ENCODE results near the gene CSTF2T.

The CSTF2T gene

DNA sequence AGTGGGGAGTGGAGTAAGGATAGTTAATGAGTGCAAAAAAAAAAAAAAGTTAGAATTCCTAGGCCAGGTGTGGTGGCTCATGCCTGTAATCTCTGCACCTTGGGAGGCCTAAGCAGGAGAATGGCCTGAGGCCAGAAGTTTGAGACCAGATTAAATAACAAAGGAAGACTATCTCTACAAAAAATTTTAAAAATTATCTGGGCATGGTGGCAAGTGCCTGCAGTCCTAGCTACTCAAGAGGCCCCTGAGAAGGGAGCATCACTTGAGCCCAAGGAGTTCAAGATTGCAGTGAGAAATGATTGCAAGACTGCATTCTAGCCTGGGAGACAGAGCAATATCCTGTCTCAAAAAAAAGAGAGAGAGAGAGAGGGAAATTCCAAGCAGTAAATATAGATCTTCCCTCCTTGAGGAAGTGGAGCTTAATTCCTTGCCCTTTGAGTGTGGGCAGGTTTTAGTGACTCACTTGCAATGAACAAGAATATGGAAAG lies 19.5 kb upstream of the CSTF2T start:
- no peak for TF ChIP-seq EZH2phosphoT487 (IDR thresholded peaks at IDR 0.05; ENCODE audit: borderline replicate concordance, low read length)
- TF ChIP-seq, protein P1, sequence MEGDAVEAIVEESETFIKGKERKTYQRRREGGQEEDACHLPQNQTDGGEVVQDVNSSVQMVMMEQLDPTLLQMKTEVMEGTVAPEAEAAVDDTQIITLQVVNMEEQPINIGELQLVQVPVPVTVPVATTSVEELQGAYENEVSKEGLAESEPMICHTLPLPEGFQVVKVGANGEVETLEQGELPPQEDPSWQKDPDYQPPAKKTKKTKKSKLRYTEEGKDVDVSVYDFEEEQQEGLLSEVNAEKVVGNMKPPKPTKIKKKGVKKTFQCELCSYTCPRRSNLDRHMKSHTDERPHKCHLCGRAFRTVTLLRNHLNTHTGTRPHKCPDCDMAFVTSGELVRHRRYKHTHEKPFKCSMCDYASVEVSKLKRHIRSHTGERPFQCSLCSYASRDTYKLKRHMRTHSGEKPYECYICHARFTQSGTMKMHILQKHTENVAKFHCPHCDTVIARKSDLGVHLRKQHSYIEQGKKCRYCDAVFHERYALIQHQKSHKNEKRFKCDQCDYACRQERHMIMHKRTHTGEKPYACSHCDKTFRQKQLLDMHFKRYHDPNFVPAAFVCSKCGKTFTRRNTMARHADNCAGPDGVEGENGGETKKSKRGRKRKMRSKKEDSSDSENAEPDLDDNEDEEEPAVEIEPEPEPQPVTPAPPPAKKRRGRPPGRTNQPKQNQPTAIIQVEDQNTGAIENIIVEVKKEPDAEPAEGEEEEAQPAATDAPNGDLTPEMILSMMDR (IDR thresholded peaks at IDR 0.05; ENCODE audit: low read depth, low read length, poor library complexity, severe bottlenecking): no peak
- Histone ChIP-seq H3K27ac (ENCODE audit: low read depth, low read length) (no peak overlapping the region), H3K79me2 (ENCODE audit: control insufficient read depth, low read length) (no peaks in the 10 kb centered on the region), H3K36me3 (ENCODE audit: control insufficient read depth, low read length) (no peaks in the 10 kb centered on the region), H3K27me3 (ENCODE audit: control insufficient read depth, low read length) (no peaks in the 10 kb centered on the region), H3F3A (ENCODE audit: control insufficient read depth, insufficient read depth) (no peaks in the 10 kb centered on the region), H3K9me3 (ENCODE audit: control insufficient read depth, insufficient read depth, low read length) (no peaks in the 10 kb centered on the region), H3K9me2 (replicated peaks; ENCODE audit: control insufficient read depth, low read length) (no peaks in the 10 kb centered on the region), H3K4me3 (ENCODE audit: low read length) (no peak overlapping the region), H3K4me2 (ENCODE audit: low read length) (no peak overlapping the region), H3K4me1 (ENCODE audit: control insufficient read depth, low read length) (no peaks in the 10 kb centered on the region), H4K20me1 (ENCODE audit: control insufficient read depth, insufficient read depth, low read depth, low read length) (no peaks in the 10 kb centered on the region)

DNA sequence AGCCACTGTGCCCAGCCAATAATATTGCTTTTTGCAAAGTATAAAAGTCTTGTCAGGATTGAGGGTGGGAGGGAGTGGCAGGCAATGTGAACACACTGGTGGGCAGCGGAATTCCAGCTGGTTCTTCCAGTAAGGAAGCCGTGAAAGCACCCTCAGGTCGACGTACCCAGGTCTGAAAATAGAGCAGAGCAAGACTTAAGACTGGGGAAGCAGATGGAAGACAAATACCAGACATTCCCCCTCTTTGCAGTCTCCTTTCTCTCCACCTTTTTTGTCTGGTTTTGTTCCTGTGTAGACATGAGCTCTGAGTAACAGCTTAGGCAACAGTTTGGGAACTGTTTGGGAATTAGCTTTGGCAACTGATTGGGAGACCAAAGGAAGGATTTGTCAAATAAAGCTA lies 17.6 kb upstream of the CSTF2T start:
- no peaks in the 10 kb centered on the region for H3K79me2 ChIP-seq (ENCODE audit: control insufficient read depth, low read length)
- no peaks in the 10 kb centered on the region for H3K27me3 ChIP-seq (ENCODE audit: control insufficient read depth, low read length)
- no peaks in the 10 kb centered on the region for H3K4me1 ChIP-seq (ENCODE audit: control insufficient read depth, low read length)
- no peaks in the 10 kb centered on the region for H3K9me2 ChIP-seq (replicated peaks; ENCODE audit: control insufficient read depth, low read length)
- H3K4me3 ChIP-seq (ENCODE audit: low read length): no peak overlapping the region
- no peak overlapping the region for H3K27ac ChIP-seq (ENCODE audit: low read depth, low read length)
- TF ChIP-seq EZH2phosphoT487 (IDR thresholded peaks at IDR 0.05; ENCODE audit: borderline replicate concordance, low read length): no peak
- TF ChIP-seq, protein P1 (IDR thresholded peaks at IDR 0.05; ENCODE audit: low read depth, low read length, poor library complexity, severe bottlenecking): no peak
- no peaks in the 10 kb centered on the region for H3K9me3 ChIP-seq (ENCODE audit: control insufficient read depth, insufficient read depth, low read length)
- H3F3A ChIP-seq (ENCODE audit: control insufficient read depth, insufficient read depth): no peaks in the 10 kb centered on the region
- H3K36me3 ChIP-seq (ENCODE audit: control insufficient read depth, low read length): no peaks in the 10 kb centered on the region
- no peak overlapping the region for H3K4me2 ChIP-seq (ENCODE audit: low read length)
- H4K20me1 ChIP-seq (ENCODE audit: control insufficient read depth, insufficient read depth, low read depth, low read length): no peaks in the 10 kb centered on the region

DNA sequence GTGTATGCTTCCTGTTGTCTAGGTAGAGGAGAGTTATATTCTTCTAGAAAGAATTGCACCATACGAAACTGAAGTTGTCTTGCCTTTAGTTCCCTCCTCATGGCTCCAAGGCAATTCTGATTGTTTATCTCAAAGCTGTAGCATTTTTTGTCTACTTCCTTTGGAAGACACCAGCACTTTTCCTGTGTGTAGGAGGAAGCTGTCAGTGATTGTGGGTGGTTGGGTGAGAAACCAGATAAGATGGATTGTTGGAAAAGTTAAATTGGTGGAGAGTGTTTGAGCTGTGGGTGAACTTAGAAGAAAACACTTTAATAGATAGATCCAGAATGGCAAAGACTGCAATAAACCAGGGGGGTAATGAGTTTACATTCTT lies 12.1 kb upstream of the CSTF2T start:
- Histone ChIP-seq H3K36me3 (ENCODE audit: control insufficient read depth, low read length) (no peaks in the 10 kb centered on the region), H3K4me1 (ENCODE audit: control insufficient read depth, low read length) (no peaks in the 10 kb centered on the region), H3K9me3 (ENCODE audit: control insufficient read depth, insufficient read depth, low read length) (no peaks in the 10 kb centered on the region), H3K27ac (ENCODE audit: low read depth, low read length) (no peak overlapping the region), H3K4me2 (ENCODE audit: low read length) (no peak overlapping the region), H3K79me2 (ENCODE audit: control insufficient read depth, low read length) (no peaks in the 10 kb centered on the region), H4K20me1 (ENCODE audit: control insufficient read depth, insufficient read depth, low read depth, low read length) (no peaks in the 10 kb centered on the region), H3K4me3 (ENCODE audit: low read length) (no peak overlapping the region), H3F3A (ENCODE audit: control insufficient read depth, insufficient read depth) (no peaks in the 10 kb centered on the region), H3K9me2 (replicated peaks; ENCODE audit: control insufficient read depth, low read length) (no peaks in the 10 kb centered on the region), H3K27me3 (ENCODE audit: control insufficient read depth, low read length) (0 out of 2 replicates have a peak, but pooled peaks cover 5% of the 10 kb centered on the region)
- TF ChIP-seq, protein P1 (IDR thresholded peaks at IDR 0.05; ENCODE audit: low read depth, low read length, poor library complexity, severe bottlenecking): no peak
- no peak for TF ChIP-seq EZH2phosphoT487 (IDR thresholded peaks at IDR 0.05; ENCODE audit: borderline replicate concordance, low read length)

Measured in DOHH2 (cell line).